UCSD-AML1 (cell line): ENCODE data around the gene EEF1G.
"Not testable (repeated sequence)": the region's sequence is repeated elsewhere in the genome, so short reads cannot be mapped to it uniquely, and the experiment has no call there.

Experiments
- DNase-seq: peaks from one replicate; lab custom pipeline; 2025; ENCODE audit not compliant: unreplicated experiment; lab: John Stamatoyannopoulos, UW

Gene EEF1G

DNA sequence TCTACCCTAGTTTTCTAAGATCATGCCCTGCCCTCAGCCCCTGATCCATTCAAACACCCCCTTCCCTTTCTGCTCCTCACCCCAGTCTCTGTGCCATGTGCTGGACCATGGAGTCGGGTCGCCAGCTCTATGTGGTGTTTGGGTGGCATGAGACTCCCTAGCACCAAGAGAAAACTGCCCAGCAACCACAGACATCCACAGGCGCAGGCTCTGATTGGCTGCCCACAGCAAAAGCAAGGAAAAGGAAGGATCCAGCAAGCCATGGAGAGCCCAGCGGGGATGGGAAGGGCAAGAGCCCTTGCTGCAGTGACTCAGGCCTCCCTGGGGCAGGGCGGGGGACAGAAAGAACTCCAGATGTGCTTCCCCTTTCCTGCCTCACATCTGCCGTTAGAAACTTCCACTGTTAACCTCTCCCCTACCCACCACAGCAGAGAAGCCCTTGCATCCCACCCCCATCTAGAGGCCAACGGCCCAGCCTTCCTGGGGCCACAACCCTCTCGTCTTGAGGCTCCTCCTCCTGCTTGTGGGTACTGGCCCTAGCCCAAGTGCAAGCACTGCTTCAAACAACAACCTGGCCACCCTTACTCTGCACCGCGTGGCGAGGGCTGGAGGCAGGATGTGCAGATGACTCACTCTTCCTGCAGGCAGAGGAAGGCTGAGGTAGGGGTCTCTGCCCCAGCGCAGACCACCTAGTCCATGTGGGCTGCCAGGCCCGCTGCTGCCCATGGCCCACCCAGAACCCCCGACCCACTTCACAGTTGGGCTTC is 17.4 kb downstream of the EEF1G start:
- DNase-seq: peak; percentile 92

GRCh38 chr11:62555464-62556107 is 18.1 kb downstream of the EEF1G start:
- DNase-seq: peak; percentile 58

DNA sequence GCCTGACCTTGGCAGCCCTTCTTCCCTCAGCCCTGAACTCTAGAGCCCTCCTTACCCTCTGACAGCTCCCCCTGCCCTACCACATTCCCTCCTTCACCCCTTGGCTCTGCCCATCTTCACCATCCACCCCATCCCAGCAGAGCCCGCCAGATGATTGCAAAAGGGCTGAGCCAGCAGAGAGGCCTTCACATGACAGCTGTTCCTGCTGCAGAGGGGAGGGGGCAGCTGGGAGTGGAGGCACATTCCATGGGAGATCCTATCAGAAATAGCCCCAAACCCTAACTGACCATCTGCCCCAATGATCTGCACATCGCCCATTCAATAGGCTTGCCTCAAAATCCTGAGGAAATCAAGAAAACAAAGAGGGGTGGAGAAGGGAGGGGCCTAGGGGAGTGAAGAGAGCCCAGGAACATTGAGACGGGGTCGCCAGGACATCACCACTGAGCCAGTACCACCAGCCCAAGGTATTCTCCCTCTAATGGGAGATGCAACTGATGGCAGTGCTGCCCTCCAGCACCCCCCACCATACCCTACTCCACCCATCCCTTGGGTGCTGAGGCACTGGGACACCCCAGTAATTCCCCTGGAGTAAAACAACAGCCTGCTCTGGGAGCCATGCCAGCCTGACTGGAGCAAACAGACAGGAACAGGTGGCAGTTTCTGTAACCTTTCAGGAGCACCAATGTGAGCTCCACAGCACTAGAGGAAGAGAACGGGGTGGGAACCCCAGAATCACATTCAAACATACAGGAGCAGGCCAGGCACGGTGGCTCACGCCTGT is 19.1 kb downstream of the EEF1G start:
- no peak for DNase-seq

- no peak for DNase-seq
These were observed 19.8 kb downstream of the EEF1G start for GRCh38 chr11:62553839-62554361.

DNA sequence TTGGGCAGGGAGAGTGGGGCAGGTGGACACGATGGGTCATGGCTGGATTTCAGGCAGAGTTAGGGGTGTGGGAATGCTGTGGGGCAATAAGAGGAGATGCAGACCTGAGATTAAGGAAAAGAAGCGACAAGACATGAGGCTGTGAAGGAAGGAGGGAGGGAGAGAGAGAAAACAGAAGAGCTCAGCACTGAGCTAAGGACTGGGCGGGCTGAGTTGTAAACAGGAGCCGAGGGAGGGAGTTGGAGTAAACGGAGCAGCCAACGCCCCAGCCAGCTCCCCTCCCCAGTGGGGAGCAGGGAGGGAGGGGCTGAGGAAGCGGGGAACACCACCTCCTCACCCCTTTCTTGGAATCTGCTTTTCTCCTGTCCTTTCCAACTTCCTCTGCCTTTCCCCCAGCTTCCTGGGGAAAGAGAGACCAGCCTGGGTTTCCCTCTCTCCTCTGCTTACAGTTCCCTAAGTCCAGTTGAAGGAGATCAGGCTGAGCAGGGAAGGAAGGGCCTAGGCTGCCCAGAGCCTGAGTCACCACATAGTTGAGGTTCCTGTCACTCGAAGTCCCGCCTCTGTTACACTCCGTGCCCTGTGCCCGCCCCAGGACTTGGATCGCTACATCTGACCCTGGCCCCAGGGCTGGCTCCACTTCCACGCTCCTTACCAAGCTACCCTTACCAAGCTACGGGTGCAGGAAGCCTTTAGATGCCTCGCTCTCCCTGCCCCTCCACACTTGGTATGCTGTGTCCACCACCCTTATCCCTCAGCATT is 20.4 kb downstream of the EEF1G start:
- peak; percentile 88 for DNase-seq

DNA sequence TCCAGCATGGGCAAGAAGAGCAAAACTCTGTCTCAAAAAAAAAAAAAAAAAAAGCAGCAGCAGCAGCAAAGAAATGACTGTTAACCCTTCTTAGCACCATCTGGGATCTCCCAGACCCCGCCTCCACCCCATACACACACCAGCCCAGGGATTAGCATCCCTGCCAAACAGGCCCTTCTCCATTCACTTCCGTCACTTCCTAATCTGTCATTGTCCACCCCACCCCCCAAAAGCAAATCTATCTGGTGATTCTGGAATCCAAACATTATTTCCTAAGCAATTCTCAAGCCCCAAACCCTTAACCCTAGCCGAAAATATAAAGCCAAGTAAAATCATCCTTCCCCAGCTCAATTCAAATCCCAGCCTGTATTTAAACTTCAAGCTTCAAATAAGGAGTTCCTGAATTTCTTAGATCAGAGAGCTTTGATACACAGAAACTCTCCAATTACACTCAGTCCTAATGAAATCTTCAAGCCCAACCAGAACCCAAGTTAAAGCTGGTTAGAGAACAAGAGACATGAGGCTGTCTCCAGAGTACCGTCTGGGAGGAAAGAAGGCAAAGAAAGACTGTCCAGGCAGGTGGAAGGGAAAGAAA is 21.1 kb downstream of the EEF1G start:
- DNase-seq: no peak

DNA sequence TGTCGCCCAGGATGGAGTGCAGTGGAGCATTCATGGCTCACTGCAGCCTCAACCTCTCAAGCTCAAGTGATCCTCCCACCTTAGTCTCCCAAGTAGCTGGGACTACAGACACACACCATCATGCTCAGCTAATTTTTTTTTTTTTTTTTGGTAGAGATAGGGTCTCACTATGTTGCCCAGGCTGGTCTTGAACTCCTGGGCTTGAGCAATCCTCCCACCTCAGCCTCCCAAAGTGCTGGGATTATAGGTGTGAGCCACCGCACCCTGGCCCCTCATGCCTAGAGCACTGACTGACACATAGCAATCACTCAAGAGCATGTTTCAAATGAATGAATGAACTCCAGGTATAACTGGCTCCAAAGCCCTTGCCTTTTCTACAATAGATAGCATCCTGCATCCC is 23.2 kb downstream of the EEF1G start:
- not testable (repeated sequence) for DNase-seq

DNA sequence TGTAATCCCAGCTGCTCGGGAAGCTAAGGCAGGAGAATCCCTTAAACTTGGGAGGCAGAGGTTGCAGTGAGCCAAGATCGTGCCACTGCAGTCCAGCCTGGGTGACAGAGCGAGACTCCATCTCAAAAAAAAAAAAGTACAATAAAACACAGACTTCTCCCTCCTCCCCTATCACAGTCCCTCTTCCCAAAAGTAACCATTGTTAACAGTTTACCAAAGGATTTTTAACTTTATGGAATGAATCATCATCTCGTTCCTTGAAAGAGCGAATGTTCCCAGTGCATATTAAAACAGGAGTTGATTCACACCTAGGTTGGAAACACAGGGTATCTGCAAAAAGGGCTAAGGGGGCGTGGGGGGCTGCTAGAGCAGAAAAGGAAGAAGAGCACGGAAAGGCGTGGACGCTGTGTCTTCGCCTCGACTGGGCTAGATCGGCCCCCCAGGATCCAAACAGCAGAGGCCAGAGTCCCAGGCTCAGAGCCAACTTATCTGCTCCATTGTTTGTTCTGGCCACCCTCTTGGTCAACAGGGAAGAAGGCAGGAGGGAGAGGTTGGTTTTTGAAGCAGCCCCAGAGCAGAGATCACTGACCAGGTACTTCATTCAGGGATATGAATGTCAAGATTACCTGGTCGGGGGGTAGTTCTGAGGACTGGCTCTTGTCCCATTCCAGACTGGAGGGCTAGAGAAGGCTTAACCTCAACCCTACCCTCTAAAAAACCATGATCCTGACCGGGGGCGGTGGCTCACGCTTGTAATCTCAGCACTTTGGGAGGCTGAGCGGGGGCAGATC is 25.0 kb downstream of the EEF1G start:
- DNase-seq: no peak

DNA sequence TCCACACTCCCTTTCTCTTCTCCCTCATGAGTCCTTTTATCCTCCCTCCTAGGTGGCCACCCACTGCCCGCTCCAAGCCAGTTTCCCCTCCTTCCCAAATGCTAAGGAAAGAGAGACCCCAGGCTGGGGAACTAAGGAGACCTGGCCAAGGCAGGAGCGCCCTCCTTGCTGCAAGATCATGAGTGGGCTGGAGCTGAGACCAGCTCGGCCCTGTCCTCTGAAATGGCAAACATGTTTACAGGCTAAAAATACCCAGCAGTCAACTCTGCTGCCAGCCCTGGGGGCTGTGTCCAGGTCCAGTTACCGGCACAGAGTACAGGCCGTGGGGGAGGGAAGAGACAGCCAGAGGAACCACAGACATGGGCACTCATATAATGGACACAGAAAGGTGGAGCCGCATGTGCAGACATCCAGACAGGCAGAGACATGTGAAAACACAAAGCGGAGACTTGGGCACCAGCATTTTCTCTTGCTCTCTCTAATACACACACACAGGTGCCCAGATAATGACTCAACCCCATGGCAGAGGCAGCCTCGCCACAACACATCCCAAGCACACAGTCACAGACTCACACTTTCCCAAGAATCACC is 25.9 kb downstream of the EEF1G start:
- DNase-seq: no peak

GRCh38 chr11:62546929-62547625 is 26.6 kb downstream of the EEF1G start:
- no peak for DNase-seq

DNA sequence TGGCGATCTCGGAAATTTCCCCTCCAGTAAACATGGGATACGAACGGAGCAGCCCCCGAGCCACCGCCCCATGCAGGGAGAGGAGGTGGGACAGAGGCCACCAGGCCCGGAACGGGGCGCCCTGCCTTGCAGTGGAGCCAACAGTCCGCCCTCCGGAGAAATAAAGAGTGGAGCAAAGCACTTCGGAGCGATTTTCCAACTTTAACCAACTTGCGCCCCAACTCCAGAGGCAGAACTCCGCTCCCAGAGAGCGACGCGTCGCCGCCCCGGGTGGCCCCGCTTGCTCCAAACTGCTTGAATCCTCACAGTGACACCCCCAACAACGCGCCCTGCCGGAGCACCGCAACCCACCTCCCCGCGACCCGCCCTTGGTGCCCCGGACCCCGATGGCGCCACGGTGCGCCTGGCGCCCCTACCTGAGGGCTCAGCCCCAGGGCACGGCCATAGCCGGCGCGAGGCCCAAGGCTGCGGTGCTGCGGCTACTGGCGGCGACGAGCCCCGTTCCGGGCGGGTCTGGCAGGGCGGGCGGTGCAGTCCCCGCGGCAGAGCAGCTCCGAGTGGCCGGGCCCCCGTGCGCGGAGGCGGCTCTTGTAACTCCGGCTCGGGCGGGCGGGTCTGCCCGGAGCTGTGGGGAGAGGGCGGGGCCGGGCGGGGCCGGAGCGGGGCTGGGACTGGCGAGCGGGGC is 27.3 kb downstream of the EEF1G start, which contains the start of gene AHNAK:
Gene AHNAK (minus strand): TSS at position 563 of the 685 bp plus-strand sequence. CDS start 10,708 bp downstream, outside the sequence.
- peak; percentile 55 for DNase-seq

- DNase-seq: peak; percentile 77
These were observed 28.1 kb downstream of the EEF1G start for GRCh38 chr11:62545437-62546243.

- DNase-seq: peak; percentile 44
These were observed 28.9 kb downstream of the EEF1G start for GRCh38 chr11:62544581-62545436.

- no peak for DNase-seq
These were observed 29.8 kb downstream of the EEF1G start for GRCh38 chr11:62543680-62544444.

- DNase-seq: peak; percentile 79
These were observed 30.7 kb downstream of the EEF1G start for GRCh38 chr11:62542750-62543567.
